Measurements from ENCODE around the gene ABCB9. TPM values are rescaled to one million over a fixed set of nuclear protein-coding genes. Genes with fewer than 3 reads are reported as not detected.

ABCB9 gene
- total RNA-seq, 1 experiment from 2014 or later, result 14.7 TPM

- DNase-seq (ENCODE audit: low read depth, low spot score) (peak; percentile 81), ATAC-seq (peak; percentile 70)
- Histone ChIP-seq H3K4me3 (replicated peaks in 1 of 2; ENCODE audit: low read depth in 1 of 2, low read length in 2 of 2) (peak overlapping the region; percentile 36 to 53), H4K20me1 (ENCODE audit: insufficient read depth) (peaks cover 19% of the 10 kb centered on the region; the same call in 1 of the 2 replicates), H2AFZ (ENCODE audit: low read depth, low read length, poor library complexity, severe bottlenecking) (no peak overlapping the region), H3K4me2 (ENCODE audit: low read length) (peak overlapping the region; percentile 86), H3K79me2 (ENCODE audit: insufficient read depth, low read length) (peaks cover 99% of the 10 kb centered on the region), H3K4me1 (ENCODE audit: control insufficient read depth in 1 of 2, insufficient read depth in 2 of 2, low read length in 2 of 2) (peaks cover 59 to 89% of the 10 kb centered on the region in 2 experiments), H3K36me3 (ENCODE audit: control insufficient read depth in 1 of 2, insufficient read depth in 2 of 2, low read length in 2 of 2) (no peaks in the 10 kb centered on the region), H3K9me3 (ENCODE audit: control insufficient read depth in 1 of 2, insufficient read depth in 1 of 2, low read depth in 1 of 2, low read length in 2 of 2) (no peaks in the 10 kb centered on the region), H3K27ac (ENCODE audit: low read depth, low read length) (peak overlapping the region; percentile 82), H3K9me2 (ENCODE audit: insufficient read depth) (no peaks in the 10 kb centered on the region), H3K9ac (ENCODE audit: low read length) (peak overlapping the region; percentile 69), H3K27me3 (ENCODE audit: insufficient read depth, low read length) (no peaks in the 10 kb centered on the region)
- ChIA-PET POLR2A (interaction anchor here (1.0 to 2.5 kb wide), 4 partner anchors 34 to 58 kb away, joined by 3 to 7 read pairs (median 4); no protein-coding TSS in a partner anchor), RAD21 (ENCODE audit: low non-redundant PET in 1 of 2, low total read pairs in 2 of 2, uncharacterized antibody in 2 of 2, unreplicated experiment in 2 of 2) (interaction anchor here in 1 of 2 experiments (0.6 kb wide), 1 partner anchor 82 kb away, joined by 3 read pairs; no protein-coding TSS in a partner anchor), CTCF (interaction anchor here (0.6 kb wide), 1 partner anchor 247 kb away, joined by 3 read pairs; no protein-coding TSS in a partner anchor)
- TF ChIP-seq ZFX (IDR thresholded peaks at IDR 0.05) (no peak), POLR2A (IDR thresholded peaks at IDR 0.05; ENCODE audit: borderline replicate concordance, extremely low read depth, insufficient read depth, insufficient read length) (no peak), FOSL1 (IDR thresholded peaks at IDR 0.05; ENCODE audit: low read depth) (no peak), SP1 (IDR thresholded peaks at IDR 0.05; ENCODE audit: low read depth) (no peak), REST (IDR thresholded peaks at IDR 0.05; ENCODE audit: low read depth) (no peak), ZBTB33 (IDR thresholded peaks at IDR 0.05; ENCODE audit: extremely low read depth, insufficient replicate concordance, low read length) (no peak), ZNF274 (IDR thresholded peaks at IDR 0.05; ENCODE audit: low read depth, low read length) (no peak), CBX3 (IDR thresholded peaks at IDR 0.05; ENCODE audit: low read depth) (no peak), CTCF (IDR thresholded peaks at IDR 0.05 in 2 of 3, conservative IDR thresholded peaks at IDR 0.05 in 1 of 3; ENCODE audit: borderline replicate concordance in 1 of 3, insufficient read depth in 1 of 3, low read depth in 2 of 3, low read length in 2 of 3) (no peak), YY1 (IDR thresholded peaks at IDR 0.05; ENCODE audit: extremely low read depth, insufficient replicate concordance, low read depth, low read length) (no peak), EGR1 (IDR thresholded peaks at IDR 0.05; ENCODE audit: low read depth) (no peak), MAX (IDR thresholded peaks at IDR 0.05) (no peak), ELF1 (IDR thresholded peaks at IDR 0.05; ENCODE audit: borderline replicate concordance, low read depth) (no peak)
- intact Hi-C loops (cut with micrococcal nuclease), result loop anchor here (5.0 kb wide), 1 partner anchor 35 kb away; no protein-coding TSS in a partner anchor
- BruUV-seq (replicated peaks), result no TSS peak
These were observed 79.1 kb downstream of the ABCB9 start for GRCh38 chr12:122886851-122887818.

All from HCT116 (cell line).